Measurements from ENCODE around the gene IL22RA2.
A peak's percentile ranks its signal among the peaks of the same experiment; 100 is the strongest.
"Not testable (repeated sequence)": the region's sequence is repeated elsewhere in the genome, so short reads cannot be mapped to it uniquely, and the experiment has no call there.

IL22RA2 gene, protein sequence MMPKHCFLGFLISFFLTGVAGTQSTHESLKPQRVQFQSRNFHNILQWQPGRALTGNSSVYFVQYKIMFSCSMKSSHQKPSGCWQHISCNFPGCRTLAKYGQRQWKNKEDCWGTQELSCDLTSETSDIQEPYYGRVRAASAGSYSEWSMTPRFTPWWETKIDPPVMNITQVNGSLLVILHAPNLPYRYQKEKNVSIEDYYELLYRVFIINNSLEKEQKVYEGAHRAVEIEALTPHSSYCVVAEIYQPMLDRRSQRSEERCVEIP

GRCh38 chr6:137173501-137173900 is at the start of gene IL22RA2:
Gene IL22RA2, minus strand, starts transcription at chr6:137173644. Its CDS starts 11,895 bp downstream, at chr6:137161749.
- DNase-seq = no peak

DNA sequence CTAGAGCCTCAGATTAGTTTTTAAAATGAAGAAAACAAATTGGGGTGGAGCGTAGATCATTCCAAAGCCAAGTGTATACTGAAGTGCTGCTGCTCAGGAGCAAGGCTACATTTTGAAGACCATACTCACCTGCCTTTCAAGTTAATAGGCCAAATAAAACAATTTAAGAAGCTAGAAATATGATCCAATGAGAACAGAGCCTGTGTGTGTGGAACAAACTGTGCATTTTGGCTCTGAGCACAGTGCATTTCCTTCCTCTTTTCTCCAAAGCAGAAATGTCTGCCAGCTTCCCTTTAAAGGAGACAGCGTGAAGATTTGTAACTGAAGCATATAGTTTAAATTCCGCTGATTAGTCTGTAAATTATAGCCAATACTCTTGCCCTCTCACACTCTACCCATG is 48.9 kb upstream of the IL22RA2 start:
- no peak for DNase-seq

- no peak for DNase-seq
Measured at GRCh38 chr6:137219664-137220252, 46.3 kb upstream of the IL22RA2 start.

DNA sequence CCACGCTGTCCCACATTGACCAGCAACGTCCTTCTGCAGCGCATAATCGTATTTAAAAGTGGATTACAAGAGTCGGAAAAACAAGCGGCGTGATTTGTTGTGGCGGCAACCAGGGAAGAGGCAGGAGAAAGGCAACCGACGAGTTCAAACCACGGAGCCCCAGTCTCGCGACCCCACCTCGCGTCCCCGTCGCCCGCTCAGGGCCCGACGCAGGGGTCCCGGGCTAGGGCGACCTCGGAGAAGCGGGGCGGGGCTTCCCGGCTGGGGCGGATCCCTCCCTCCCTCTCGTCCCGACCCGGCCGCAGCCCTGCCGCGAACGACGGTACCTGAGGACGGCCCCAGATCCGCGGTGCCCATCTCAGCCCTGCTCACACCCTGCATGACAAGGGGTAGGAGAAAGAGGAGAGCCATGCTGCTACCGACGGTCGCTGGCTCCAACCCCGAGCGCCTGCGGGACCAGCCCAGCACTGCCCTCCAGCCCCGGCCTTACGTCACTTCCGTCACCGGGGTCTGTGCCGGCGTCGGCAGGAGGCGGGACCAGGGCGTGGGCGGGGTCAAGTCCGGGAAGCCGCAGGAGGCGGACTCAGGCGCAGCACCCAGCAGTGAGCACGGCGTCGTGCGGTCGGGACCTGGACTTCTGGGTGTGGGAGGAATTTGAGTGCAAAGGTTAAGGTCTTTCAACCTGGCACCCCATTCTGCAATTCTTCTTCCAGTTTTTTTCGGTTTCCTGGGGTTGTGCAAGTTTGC is 45.6 kb upstream of the IL22RA2 start, which contains the start of gene IFNGR1:
IFNGR1 (minus strand) TSS at position 469 of the 747 bp plus-strand sequence; CDS start at position 411, 58 bp downstream.
- DNase-seq = peak; percentile 19

DNA sequence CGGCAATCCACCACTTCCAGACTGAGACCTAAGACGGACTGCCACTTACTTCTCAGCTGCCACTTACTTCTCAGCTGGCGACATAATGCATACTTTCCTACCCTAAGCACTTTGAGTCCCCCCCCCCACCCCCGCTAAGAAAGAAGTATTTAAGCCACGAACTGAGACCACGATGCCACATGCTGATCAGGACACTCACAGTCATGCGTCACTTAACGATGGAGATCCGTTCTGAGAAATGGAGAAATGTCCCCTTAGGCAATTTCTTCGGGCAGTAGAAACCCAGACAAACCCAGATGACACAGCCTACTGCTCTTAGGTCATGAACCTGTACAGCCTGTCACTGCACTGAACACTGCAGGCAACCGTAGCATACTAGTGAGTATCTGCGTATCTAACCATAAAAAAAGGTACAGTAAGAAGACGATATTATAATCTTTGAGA is 45.1 kb upstream of the IL22RA2 start:
- DNase-seq = no peak

- DNase-seq = no peak
Measured at GRCh38 chr6:137217801-137218472, 44.5 kb upstream of the IL22RA2 start.

DNA sequence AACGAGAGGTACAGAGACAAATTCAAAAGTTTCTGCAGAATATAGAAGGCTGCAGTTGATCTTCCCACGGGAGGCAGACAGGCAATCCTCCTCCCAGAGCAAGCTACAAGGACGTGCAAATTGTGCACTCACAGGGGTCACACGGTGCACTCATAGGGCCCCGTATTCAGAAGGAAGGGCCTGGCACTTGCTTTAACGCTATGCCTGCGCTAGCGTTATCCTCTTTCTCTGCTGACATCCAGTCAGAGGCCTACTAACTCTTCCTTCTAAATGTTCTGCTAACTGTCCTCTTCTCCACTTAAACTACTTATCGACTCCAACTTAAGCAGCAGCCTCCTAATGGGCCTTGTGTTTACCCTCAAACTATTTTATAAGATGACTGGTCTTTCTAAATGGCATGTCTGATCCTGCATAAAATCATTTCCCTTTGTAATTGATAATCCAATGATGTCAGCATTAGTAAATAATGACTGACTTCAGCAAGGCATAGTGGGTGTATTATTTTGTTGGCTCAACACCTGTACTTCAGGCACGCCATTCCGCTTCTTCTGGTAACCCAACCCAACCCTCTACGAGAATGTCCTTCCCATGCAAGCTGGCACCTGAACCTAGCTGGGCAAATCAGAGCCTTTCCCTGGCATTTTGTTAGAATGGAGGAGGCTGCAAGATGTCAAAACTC is 43.6 kb upstream of the IL22RA2 start:
- no peak for DNase-seq

GRCh38 chr6:137216106-137216505 is 42.7 kb upstream of the IL22RA2 start:
- no peak for DNase-seq

- DNase-seq = not testable (repeated sequence)
Measured at GRCh38 chr6:137215630-137216029, 42.2 kb upstream of the IL22RA2 start.

DNA sequence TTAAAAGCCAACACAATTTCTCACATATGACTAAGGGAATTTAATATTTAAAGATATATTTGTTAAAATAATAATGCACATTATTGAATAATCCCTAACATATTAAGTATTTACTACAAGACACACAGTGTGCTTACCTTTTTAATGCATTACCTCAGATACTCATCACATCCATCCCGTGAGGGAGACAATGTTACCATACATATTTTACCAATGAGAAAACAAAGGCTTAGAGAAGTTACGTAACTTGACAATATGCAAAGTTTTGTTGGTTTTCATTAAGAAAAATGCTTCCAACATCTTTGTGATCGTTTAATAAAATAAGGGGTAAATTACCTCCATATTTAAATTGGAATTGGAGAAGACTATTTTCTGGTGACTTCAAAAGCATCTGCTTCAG is 41.5 kb upstream of the IL22RA2 start:
- DNase-seq = no peak

- no peak for DNase-seq
Measured at GRCh38 chr6:137213813-137214212, 40.4 kb upstream of the IL22RA2 start.

DNA sequence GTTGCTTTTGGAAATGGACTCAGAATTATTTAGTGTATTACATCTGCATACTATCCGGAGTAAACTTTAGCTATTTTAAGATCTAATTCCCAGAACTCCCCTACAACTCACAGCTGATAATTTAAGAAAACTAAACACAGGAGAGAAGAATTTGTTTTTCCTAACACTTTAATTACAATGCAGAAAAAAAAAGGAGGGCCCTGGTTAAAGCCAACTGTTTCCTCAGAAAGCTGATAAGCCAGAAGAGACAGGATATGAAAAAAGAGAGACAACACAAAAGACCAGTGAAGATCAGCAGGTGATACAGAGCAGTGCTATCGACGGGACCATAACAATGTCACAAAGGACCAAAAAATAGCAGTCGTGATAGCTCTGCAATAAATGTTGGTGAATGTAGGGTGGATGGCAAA is 39.9 kb upstream of the IL22RA2 start:
- DNase-seq = no peak

DNA sequence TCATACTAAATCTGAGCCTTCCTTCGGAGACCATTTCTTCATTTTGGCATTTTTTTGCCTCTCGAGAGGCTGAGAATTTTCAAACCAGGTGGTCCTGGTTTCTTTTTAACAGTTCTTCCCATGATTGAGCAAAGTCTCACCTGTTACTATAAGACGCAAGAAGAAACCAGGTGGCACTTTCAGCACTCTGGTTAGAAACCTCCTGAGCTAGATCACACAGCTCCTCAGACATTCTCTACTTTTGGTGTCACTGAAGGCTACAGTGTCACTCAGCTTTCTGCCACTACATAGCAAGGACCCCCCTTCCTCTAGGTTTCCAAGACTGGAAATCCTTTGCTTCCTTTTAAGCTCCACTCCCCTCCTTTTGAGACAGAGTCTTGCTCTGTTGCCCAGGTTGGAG is 38.5 kb upstream of the IL22RA2 start:
- no peak for DNase-seq

DNA sequence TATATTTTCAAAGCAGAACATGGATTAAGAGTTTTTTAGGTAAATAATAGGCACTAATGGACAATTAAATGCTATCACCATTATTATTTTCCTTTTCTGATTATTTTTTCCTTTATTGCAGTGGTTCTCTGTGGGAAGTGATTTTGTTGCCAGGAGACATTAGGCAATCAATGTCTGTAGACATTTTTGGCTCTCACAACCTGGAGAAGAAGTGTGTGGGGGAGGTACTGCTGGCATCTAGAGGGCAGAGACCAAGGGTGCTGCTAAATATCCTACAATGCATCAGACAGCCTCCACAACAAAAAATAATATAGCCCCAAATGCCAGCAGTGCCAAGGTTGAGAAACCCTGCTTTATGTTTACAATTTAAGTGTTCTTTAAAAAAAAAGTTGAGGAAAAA is 37.5 kb upstream of the IL22RA2 start:
- no peak for DNase-seq

GRCh38 chr6:137208279-137208678 is 34.8 kb upstream of the IL22RA2 start:
- no peak for DNase-seq

GRCh38 chr6:137207457-137207856 is 34.0 kb upstream of the IL22RA2 start:
- not testable (repeated sequence) for DNase-seq

DNA sequence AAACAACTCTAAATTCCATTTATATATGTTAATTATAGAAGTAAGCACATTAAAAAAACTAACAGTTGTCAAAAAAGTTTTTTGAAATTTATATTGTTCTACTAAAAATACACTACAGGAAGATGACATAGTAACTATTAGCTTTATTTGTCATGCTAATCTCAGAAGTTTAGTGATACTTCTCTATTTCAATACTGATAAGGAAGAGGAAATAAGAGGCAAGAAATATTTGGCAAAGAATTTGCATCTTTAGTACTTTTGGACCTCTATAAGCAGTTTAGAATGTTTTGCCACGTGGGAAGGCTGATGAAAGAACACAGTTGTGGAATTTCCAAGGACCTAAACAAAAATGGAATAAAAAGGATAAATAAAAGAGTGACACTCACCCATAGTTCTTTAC is 33.1 kb upstream of the IL22RA2 start:
- no peak for DNase-seq

GRCh38 chr6:137203256-137203655 is 29.8 kb upstream of the IL22RA2 start:
- no peak for DNase-seq

DNA sequence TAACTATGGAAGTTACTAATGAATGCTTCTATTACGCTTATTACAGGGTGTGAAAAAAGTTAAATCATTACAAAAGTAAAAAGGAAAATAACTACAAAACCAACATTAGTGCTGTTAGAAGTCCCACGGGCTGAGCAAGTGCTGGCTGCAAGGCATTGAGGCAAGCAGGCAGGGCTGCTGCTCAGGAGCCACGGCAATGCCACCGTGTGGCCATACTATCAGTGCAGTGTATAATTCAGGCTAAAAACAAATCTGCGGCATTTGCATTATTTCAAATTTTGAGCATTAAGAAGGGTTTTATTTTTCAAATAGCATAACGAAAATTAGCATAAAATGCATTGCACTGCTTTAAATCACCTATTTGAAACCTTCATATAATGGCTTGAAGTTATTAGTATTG is 28.6 kb upstream of the IL22RA2 start:
- DNase-seq = no peak

DNA sequence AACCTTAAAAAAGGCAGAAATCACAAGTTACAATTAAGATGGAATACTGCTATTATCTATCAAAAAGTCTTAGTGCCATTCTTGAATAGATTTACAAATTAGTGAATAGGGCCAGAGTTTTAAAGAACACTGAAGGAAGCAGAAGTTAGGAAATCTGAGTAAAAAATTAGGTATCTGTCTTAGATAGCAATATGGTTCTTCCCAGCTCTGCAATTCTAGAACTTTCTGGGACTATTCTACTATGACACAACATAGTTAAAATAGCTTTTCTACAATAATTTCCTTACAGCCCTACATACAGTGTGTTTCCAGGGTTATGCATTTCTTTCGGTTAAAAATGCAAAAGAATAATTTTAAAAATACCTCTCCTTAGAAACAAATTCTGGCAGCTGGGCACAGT is 27.6 kb upstream of the IL22RA2 start:
- no peak for DNase-seq

DNA sequence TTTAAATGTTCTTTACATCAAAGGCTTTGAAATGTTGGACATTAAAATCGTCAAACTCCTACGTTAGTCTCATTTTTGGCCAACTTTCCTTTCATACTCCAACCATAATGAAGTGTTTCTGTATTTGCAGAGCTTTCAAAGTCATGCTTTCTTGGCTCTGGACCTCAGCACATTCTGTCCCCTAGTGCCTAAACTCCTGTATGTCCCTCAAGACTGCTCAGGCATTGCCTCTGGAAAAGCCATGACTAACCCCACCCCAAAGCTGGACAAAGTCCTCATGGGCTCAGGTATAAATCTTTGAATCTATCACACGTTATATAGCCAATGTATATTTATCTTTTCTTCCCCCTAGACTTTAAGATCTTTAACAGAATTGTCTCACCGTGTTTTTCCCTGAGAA is 26.8 kb upstream of the IL22RA2 start:
- no peak for DNase-seq
